ENCODE measurements around the gene SLC43A1. TPM values are rescaled to one million over a fixed set of nuclear protein-coding genes. Genes with fewer than 3 reads are reported as not detected.
"Not testable (repeated sequence)": the region's sequence is repeated elsewhere in the genome, so short reads cannot be mapped to it uniquely, and the experiment has no call there.

SLC43A1 gene
- total RNA-seq, 1 donor from 2014 or later, result 5.2 TPM

DNA sequence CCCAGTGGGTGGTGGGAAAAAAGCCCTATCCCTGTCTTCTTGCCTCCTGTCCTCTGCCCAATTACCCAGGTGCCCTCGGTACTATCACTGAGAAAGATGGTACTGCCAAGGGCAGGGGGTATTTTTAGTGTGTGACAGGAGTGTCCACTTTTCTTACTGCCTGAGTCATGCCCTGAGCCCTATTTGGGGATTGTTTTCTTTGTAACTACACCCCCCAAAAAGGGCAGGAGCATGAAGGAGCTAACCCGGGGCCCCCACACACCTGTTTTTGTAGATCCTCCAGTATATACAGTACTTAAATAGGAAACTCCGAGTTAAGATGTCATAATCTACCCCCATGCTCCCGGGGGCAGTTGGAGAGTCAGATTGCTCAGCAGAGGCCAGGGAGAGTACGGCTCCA lies 25.7 kb upstream of the SLC43A1 start:
- H3K27ac Mint-ChIP-seq (ENCODE audit: unreplicated experiment), result no peak overlapping the region
- DNase-seq, result no peak
- H3K9me3 Mint-ChIP-seq (ENCODE audit: unreplicated experiment), result peaks cover 5% of the 10 kb centered on the region
- H3K4me1 Mint-ChIP-seq (ENCODE audit: low read depth, unreplicated experiment), result peaks cover 3% of the 10 kb centered on the region
- no peak overlapping the region for H3K4me3 Mint-ChIP-seq (ENCODE audit: unreplicated experiment)
- TF ChIP-seq, protein P1, sequence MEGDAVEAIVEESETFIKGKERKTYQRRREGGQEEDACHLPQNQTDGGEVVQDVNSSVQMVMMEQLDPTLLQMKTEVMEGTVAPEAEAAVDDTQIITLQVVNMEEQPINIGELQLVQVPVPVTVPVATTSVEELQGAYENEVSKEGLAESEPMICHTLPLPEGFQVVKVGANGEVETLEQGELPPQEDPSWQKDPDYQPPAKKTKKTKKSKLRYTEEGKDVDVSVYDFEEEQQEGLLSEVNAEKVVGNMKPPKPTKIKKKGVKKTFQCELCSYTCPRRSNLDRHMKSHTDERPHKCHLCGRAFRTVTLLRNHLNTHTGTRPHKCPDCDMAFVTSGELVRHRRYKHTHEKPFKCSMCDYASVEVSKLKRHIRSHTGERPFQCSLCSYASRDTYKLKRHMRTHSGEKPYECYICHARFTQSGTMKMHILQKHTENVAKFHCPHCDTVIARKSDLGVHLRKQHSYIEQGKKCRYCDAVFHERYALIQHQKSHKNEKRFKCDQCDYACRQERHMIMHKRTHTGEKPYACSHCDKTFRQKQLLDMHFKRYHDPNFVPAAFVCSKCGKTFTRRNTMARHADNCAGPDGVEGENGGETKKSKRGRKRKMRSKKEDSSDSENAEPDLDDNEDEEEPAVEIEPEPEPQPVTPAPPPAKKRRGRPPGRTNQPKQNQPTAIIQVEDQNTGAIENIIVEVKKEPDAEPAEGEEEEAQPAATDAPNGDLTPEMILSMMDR (IDR thresholded peaks at IDR 0.05; ENCODE audit: partially characterized antibody, unreplicated experiment), result no peak
- H3K36me3 Mint-ChIP-seq (ENCODE audit: unreplicated experiment), result peaks cover under 1% of the 10 kb centered on the region
- H3K27me3 Mint-ChIP-seq (ENCODE audit: unreplicated experiment), result peaks cover 5% of the 10 kb centered on the region

DNA sequence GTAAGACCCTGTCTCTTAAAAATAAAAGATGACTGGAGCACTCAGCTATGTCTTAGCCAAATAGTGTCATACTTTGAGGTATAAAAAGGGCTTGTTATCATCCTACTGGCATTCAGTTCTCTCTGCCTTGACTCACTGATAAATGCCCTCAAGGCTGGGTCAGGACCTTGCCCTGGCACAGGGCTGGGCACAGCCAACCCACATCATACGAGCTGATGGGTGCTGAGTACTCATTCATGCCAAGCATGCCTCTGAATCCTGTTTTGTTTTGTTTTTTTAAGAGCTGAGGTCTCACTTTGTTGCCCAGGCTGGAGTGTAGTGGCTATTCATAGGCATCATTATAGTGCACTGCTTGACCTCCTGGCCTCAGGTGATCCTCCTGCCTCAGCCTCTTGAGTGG lies 23.8 kb upstream of the SLC43A1 start:
- DNase-seq, result no peak
- H3K4me3 Mint-ChIP-seq (ENCODE audit: unreplicated experiment), result no peak overlapping the region
- no peak overlapping the region for H3K27ac Mint-ChIP-seq (ENCODE audit: unreplicated experiment)
- peaks cover 3% of the 10 kb centered on the region for H3K4me1 Mint-ChIP-seq (ENCODE audit: low read depth, unreplicated experiment)
- H3K9me3 Mint-ChIP-seq (ENCODE audit: unreplicated experiment), result peaks cover 5% of the 10 kb centered on the region
- H3K27me3 Mint-ChIP-seq (ENCODE audit: unreplicated experiment), result peaks cover 5% of the 10 kb centered on the region
- TF ChIP-seq, protein P1 (IDR thresholded peaks at IDR 0.05; ENCODE audit: partially characterized antibody, unreplicated experiment), result no peak
- peaks cover 8% of the 10 kb centered on the region for H3K36me3 Mint-ChIP-seq (ENCODE audit: unreplicated experiment)

DNA sequence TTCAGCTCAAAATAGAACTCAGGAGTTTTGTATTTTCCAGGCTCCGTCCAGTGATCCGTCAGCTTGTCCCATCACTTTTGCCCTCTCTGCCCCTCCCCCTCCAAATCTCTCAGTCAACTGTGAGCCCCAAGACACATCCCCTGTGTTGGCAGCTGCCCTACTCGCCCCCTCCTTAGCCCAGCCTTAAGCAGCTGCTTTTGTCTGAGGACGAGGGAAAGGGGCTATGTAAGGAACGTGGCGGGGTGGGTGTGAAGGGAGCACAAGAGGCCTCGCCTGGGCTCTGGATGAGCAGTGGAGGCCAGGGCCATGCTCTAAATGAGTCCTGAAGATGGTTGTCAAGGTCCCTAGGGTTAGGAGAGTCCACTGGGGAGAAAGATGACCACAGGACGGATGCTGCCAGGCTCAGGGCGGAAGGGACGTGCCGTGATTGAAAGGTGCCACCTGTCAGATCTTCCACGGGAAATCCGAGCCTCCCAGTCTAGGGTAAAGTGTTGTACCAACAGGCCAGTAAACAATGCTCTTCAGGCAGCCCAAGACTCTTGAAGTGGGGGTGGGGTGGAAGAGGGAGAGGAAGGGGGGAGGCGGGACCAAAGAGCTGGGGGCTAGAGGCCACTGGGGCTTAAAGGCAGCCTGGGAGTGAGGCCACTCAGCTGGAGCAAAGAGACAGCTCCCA lies 21.6 kb upstream of the SLC43A1 start, which contains the start of gene SMTNL1:
TSS of gene SMTNL1 (plus strand) at position 649 of the 673 bp plus-strand sequence. CDS start 5,048 bp downstream, outside the sequence.
- H3K4me3 Mint-ChIP-seq (ENCODE audit: unreplicated experiment), result no peak within 1 kb of the TSS
- H3K27ac Mint-ChIP-seq (ENCODE audit: unreplicated experiment), result no peak within 1 kb of the TSS
- H3K36me3 Mint-ChIP-seq (ENCODE audit: unreplicated experiment), result peaks cover 8% of the 10 kb centered on the region
- peaks cover 3% of the 10 kb centered on the region for H3K4me1 Mint-ChIP-seq (ENCODE audit: low read depth, unreplicated experiment)
- peaks cover 6% of the 10 kb centered on the region for H3K27me3 Mint-ChIP-seq (ENCODE audit: unreplicated experiment)
- H3K9me3 Mint-ChIP-seq (ENCODE audit: unreplicated experiment), result peaks cover 4% of the 10 kb centered on the region
- TF ChIP-seq, protein P1 (IDR thresholded peaks at IDR 0.05; ENCODE audit: partially characterized antibody, unreplicated experiment), result no peak
- DNase-seq, result no peak

DNA sequence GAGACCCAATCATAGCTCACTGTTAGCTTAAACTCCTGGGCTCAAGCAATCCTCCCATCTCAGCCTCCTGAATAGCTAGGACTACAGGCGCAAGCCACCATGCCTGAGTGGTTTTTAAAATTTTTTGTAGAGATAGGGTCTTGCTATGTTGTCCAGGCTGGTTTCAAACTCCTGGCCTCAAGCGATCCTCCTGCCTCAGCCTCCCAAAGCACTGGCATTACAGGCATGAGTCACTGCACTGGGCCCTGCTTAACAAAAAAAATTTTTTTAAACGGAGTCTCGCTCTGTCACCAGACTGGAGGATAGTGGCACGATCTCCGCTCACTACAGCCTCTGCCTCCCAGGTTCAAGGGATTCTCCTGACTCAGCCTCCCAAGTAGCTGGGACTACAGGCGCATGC lies 18.9 kb upstream of the SLC43A1 start:
- not testable (repeated sequence) for H3K36me3 Mint-ChIP-seq (ENCODE audit: unreplicated experiment); H3K27ac Mint-ChIP-seq (ENCODE audit: unreplicated experiment); DNase-seq; H3K4me1 Mint-ChIP-seq (ENCODE audit: low read depth, unreplicated experiment); H3K9me3 Mint-ChIP-seq (ENCODE audit: unreplicated experiment); H3K4me3 Mint-ChIP-seq (ENCODE audit: unreplicated experiment)
- peaks cover 10% of the 10 kb centered on the region for H3K27me3 Mint-ChIP-seq (ENCODE audit: unreplicated experiment)

DNA sequence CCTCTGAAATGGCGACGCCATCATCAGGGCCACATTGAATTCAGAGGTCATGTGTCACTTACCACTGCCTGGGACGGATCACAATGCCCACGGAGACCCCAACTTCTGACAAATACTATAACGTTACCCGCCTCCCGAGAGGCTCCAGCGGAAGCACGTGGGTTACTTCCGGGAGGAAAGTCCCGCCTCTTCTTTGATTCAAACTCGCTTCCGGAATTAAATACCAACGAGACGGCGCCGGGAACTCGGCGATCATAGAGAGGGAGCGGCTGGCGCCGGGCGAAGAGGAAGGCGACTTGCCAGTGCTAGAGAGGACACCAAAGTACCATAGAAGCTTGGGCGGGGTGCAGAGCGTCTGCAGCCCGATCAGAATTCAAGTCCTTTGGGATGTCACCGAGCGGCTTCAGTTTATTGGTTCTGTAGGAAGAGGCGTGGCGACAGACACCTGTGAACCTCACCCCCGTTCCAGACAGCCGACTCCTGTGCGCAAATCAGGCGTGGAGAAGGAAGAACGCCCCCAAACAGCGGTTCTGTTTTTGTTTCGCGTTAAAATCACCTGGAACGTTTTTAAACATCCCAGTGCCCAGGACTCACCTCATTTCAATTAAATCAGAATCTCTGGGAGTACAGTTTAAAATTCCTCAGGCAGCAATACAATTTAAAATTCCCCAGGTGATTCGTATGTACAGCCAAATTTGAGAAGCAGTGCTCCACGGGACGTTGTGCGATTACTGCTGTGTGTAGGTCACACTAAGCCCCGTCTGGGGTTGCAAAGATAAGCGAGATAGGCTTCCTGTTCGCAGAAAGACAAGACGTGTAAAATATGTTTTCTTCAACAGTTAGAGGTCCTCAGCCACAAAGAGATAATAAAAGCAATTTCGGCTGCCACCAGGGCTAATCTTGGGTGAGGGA lies 15.3 kb upstream of the SLC43A1 start, which contains the start of gene TIMM10:
TSS of gene TIMM10 (minus strand) at position 159 of the 912 bp plus-strand sequence. CDS start 565 bp downstream, outside the sequence.
- peaks cover 11% of the 10 kb centered on the region for H3K27me3 Mint-ChIP-seq (ENCODE audit: unreplicated experiment)
- peaks cover 5% of the 10 kb centered on the region for H3K9me3 Mint-ChIP-seq (ENCODE audit: unreplicated experiment)
- peaks cover 5% of the 10 kb centered on the region for H3K36me3 Mint-ChIP-seq (ENCODE audit: unreplicated experiment)
- H3K27ac Mint-ChIP-seq (ENCODE audit: unreplicated experiment), result peak within 1 kb of the TSS; percentile 30
- TF ChIP-seq, protein P1 (IDR thresholded peaks at IDR 0.05; ENCODE audit: partially characterized antibody, unreplicated experiment), result no peak
- H3K4me1 Mint-ChIP-seq (ENCODE audit: low read depth, unreplicated experiment), result peaks cover 6% of the 10 kb centered on the region
- peak within 1 kb of the TSS; percentile 94 for H3K4me3 Mint-ChIP-seq (ENCODE audit: unreplicated experiment)
- DNase-seq, result peak; percentile 91

All from glutamatergic neuron (in vitro differentiated cells).